GM21723 (cell line): ENCODE data around the gene ZFP14.

ENCODE experiments used
- ATAC-seq: cut with Tn5 transposase; IDR thresholded peaks from one replicate; pipeline ENCODE4 v1.9.1; 2021; ENCODE audit warnings: mild to moderate bottlenecking, moderate library complexity; ENCODE audit not compliant: unreplicated experiment

Gene ZFP14

GRCh38 chr19:36378625-36379509, at the start of gene ZFP14:
Gene ZFP14 (minus strand): TSS chr19:36379201. CDS start chr19:36367892, 11,309 bp downstream.
- peak; percentile 91 for ATAC-seq

- no peak for ATAC-seq
Measured at GRCh38 chr19:36423925-36424324, 44.9 kb upstream of the ZFP14 start.

- no peak for ATAC-seq
Measured at GRCh38 chr19:36421749-36422481, 42.9 kb upstream of the ZFP14 start.

- no peak for ATAC-seq
Measured at GRCh38 chr19:36420961-36421748, 42.2 kb upstream of the ZFP14 start.

- peak; percentile 84 for ATAC-seq
Measured at GRCh38 chr19:36418287-36419001, 39.4 kb upstream of the ZFP14 start, which contains the start of gene ZFP82. Gene ZFP82 (minus strand): TSS chr19:36418644. CDS start chr19:36409789, 8,855 bp downstream.

GRCh38 chr19:36417752-36418286, 38.8 kb upstream of the ZFP14 start:
- ATAC-seq = no peak

- ATAC-seq = no peak
Measured at GRCh38 chr19:36409841-36410240, 30.8 kb upstream of the ZFP14 start.

GRCh38 chr19:36408101-36408500, 29.1 kb upstream of the ZFP14 start:
- no peak for ATAC-seq

- no peak for ATAC-seq
Measured at GRCh38 chr19:36404498-36404897, 25.5 kb upstream of the ZFP14 start.

- ATAC-seq = no peak
Measured at GRCh38 chr19:36401475-36401874, 22.5 kb upstream of the ZFP14 start.

- ATAC-seq = no peak
Measured at GRCh38 chr19:36398571-36398970, 19.6 kb upstream of the ZFP14 start.

GRCh38 chr19:36392916-36393673, 14.1 kb upstream of the ZFP14 start:
- ATAC-seq = no peak

- no peak for ATAC-seq
Measured at GRCh38 chr19:36379510-36379819, 464 bp upstream of the ZFP14 start.

GRCh38 chr19:36377541-36378178, 1.3 kb downstream of the ZFP14 start:
- no peak for ATAC-seq

GRCh38 chr19:36373638-36374156, 5.3 kb downstream of the ZFP14 start:
- no peak for ATAC-seq

- no peak for ATAC-seq
Measured at GRCh38 chr19:36371886-36372285, 7.1 kb downstream of the ZFP14 start.

GRCh38 chr19:36363845-36364244, 15.2 kb downstream of the ZFP14 start:
- no peak for ATAC-seq

GRCh38 chr19:36340786-36341372, 38.1 kb downstream of the ZFP14 start:
- no peak for ATAC-seq
